BE2C (cell line): ENCODE results near the gene COL24A1.
"Not testable (repeated sequence)": the region's sequence is repeated elsewhere in the genome, so short reads cannot be mapped to it uniquely, and the experiment has no call there.

Experiments used
- DNase-seq: peaks from one replicate; pipeline ENCODE4 v3.0.0-alpha.2; 2020
- H3K27me3 ChIP-seq: fragments of 250-450 bp; sonication (Bioruptor Pico); 2 replicates; pipeline ENCODE4 v1.5.1; 2020; ENCODE audit warnings: mild to moderate bottlenecking
- H3K36me3 ChIP-seq: fragments of 250-450 bp; sonication (Bioruptor Pico); 2 replicates; pipeline ENCODE4 v1.5.1; 2020; ENCODE audit warnings: mild to moderate bottlenecking
- H3K4me1 ChIP-seq: fragments of 250-450 bp; sonication (Bioruptor Pico); 2 replicates; pipeline ENCODE4 v1.5.1; 2020
- H3K4me3 ChIP-seq: 2 replicates; pipeline ENCODE4 v1.5.1; 2011; ENCODE audit warnings: low read depth, low read length
- H3K9me3 ChIP-seq: fragments of 250-450 bp; sonication (Bioruptor Pico); 2 replicates; pipeline ENCODE4 v1.5.1; 2020
- TF ChIP-seq, protein P1 (sequence below): IDR thresholded peaks from 2 replicates; pipeline ENCODE4 v1.5.1; 2012; ENCODE audit warnings: mild to moderate bottlenecking, low read depth, low read length

Gene COL24A1

DNA sequence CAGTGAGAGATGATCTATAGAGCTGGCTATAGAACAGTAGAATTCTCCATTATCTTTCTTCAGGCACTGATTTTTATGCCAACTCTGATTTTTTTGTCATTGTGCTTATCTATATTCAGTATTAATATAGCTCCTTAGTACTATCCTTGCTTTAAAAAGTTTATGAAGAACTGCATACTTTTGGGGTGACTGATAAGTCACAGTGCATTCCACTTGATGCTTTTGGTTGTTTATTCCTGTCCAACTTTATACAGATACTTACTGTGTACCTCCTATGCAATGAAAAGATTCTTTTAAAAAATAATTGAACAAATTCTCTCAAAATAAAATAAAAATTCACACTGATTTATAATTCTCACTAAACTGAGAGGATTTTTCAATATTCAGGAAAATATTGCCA is 71.6 kb downstream of the COL24A1 start:
- DNase-seq, result no peak
- Histone ChIP-seq H3K36me3 (no peaks in the 10 kb centered on the region), H3K4me1 (no peaks in the 10 kb centered on the region), H3K4me3 (no peak overlapping the region), H3K27me3 (no peaks in the 10 kb centered on the region), H3K9me3 (no peaks in the 10 kb centered on the region)
- TF ChIP-seq, protein P1, sequence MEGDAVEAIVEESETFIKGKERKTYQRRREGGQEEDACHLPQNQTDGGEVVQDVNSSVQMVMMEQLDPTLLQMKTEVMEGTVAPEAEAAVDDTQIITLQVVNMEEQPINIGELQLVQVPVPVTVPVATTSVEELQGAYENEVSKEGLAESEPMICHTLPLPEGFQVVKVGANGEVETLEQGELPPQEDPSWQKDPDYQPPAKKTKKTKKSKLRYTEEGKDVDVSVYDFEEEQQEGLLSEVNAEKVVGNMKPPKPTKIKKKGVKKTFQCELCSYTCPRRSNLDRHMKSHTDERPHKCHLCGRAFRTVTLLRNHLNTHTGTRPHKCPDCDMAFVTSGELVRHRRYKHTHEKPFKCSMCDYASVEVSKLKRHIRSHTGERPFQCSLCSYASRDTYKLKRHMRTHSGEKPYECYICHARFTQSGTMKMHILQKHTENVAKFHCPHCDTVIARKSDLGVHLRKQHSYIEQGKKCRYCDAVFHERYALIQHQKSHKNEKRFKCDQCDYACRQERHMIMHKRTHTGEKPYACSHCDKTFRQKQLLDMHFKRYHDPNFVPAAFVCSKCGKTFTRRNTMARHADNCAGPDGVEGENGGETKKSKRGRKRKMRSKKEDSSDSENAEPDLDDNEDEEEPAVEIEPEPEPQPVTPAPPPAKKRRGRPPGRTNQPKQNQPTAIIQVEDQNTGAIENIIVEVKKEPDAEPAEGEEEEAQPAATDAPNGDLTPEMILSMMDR, result no peak

DNA sequence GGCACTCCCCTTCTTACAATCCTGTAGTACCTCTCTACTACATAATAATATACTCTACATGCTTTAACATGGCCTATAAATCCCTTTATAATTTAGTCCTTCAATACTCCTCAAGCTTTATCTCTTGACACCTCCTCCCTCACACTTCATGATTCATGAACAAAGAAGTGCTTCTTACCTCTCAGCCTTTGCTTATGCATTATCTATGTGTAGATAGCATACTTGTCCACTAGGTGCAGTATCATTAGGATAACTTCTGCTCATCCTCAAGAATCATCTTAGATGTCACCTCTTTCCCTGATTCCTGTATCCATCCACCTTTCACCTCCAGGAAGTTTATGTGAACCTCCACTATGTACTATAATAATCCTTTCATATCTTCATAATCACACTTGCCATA is 74.4 kb downstream of the COL24A1 start:
- TF ChIP-seq, protein P1, result peak; percentile 17; the same call in 1 of the 2 replicates
- no peaks in the 10 kb centered on the region for H3K27me3 ChIP-seq
- no peak for DNase-seq

DNA sequence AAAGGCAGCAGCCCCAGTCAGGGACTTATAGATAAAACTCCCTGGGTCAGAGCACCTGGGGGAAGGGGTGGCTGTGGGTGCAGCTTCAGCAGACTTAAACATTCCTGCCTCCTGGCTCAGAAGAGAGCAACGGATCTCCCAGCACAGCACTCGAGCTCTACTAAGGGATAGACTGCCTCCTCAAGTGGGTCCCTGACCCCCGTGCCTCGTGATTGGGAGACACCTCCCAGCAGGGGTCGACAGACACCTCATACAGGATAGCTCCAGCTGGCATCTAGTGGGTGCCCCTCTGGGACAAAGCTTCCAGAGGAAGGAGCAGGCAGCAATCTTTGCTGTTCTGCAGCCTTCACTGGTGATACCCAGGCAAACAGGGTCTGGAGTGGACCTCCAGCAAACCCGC is 84.1 kb downstream of the COL24A1 start:
- not testable (repeated sequence) for DNase-seq, H3K36me3 ChIP-seq, H3K9me3 ChIP-seq, H3K4me3 ChIP-seq, H3K27me3 ChIP-seq, H3K4me1 ChIP-seq

More for the DNA sequence above, 74.4 kb downstream of the COL24A1 start:
- no peaks in the 10 kb centered on the region for H3K9me3 ChIP-seq
- H3K36me3 ChIP-seq, result no peaks in the 10 kb centered on the region
- no peak overlapping the region for H3K4me3 ChIP-seq
- no peaks in the 10 kb centered on the region for H3K4me1 ChIP-seq

DNA sequence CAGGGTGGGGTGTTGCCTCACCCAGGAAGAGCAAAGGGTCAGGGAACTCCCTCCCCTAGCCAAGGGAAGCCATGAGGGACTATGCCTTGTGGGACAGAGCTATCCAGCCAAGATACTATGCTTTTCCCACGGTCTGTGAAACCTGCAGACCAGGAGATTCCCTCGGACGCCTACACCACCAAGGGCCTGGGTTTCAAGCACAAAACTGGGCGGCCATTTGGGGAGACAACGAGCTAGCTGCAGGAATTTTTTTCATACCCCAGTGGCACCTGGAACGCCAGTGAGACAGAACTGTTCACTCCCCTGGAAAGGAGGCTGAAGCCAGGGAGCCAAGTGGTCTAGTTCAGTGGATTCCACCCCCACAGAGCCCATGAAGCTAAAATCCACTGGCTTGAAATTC is 84.7 kb downstream of the COL24A1 start:
- H3K9me3 ChIP-seq, H3K4me3 ChIP-seq, DNase-seq, H3K4me1 ChIP-seq, H3K36me3 ChIP-seq, H3K27me3 ChIP-seq: not testable (repeated sequence)

DNA sequence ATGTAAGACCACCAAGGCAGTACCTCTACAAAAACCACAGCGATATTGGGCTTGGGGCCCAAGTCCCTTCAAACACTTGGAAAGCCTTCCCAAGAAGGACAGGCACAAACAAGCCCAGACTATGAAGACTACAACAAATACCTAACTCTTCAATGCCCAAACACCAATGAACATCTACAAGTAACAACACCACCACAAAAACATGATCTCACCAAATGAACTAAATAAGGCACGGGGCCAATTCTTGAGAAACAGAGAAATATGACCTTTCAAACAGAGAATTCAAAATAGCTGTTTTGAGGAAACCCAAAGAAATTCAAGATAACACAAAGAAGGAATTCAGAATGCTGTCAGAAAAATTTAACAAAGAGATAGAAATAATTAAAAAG is 86.8 kb downstream of the COL24A1 start:
- DNase-seq, result no peak
- H3K4me1 ChIP-seq, result no peaks in the 10 kb centered on the region
- H3K27me3 ChIP-seq, result no peaks in the 10 kb centered on the region
- no peak overlapping the region for H3K4me3 ChIP-seq
- no peaks in the 10 kb centered on the region for H3K36me3 ChIP-seq
- no peaks in the 10 kb centered on the region for H3K9me3 ChIP-seq
- TF ChIP-seq, protein P1, result no peak

DNA sequence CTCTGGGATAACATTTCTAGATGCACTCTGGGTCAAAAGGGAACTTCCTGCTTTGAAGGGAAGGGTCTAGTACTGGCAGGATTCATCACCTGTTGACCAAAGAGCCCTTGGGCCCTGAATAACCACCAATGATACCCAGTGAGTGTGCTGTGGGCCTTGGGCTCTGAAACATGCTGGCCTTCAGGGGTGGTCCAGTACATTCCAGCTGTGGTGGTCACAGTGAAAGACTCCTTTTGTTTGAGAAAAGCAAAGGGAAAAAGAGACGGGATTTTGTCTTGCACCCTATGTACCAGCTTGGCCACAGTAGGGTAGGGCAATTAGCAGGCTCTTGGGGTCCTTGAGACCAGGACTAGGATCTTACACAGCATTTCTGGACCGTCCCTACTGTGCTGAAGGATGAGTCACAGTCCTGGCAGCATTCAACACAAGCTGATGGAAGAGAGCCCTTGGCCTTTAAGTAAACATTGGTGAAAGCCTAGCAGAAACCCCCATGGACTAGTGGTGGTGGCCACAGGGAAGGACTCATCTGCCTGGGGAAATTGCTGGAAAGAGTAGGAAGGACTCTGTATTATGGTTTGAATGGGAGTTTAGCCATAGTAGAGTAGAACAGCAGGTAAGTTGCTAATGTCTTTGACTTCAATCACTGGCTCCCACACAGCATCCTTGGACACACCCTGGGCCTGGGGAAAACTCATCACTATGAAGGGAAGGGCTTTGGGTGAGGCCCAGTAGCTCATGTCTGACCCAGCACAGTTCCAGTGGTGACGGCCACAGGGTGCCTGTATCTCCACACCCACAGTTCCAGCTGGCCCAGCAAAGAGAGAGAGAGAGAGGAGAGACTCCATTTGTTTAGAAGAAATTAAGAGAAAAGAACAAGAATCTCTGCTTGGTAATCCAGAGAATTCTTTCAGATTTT is 87.5 kb downstream of the COL24A1 start:
- no peaks in the 10 kb centered on the region for H3K27me3 ChIP-seq
- no peaks in the 10 kb centered on the region for H3K36me3 ChIP-seq
- H3K4me1 ChIP-seq, result no peaks in the 10 kb centered on the region
- H3K4me3 ChIP-seq, result no peak overlapping the region
- no peak for DNase-seq
- TF ChIP-seq, protein P1, result no peak
- H3K9me3 ChIP-seq, result no peaks in the 10 kb centered on the region

DNA sequence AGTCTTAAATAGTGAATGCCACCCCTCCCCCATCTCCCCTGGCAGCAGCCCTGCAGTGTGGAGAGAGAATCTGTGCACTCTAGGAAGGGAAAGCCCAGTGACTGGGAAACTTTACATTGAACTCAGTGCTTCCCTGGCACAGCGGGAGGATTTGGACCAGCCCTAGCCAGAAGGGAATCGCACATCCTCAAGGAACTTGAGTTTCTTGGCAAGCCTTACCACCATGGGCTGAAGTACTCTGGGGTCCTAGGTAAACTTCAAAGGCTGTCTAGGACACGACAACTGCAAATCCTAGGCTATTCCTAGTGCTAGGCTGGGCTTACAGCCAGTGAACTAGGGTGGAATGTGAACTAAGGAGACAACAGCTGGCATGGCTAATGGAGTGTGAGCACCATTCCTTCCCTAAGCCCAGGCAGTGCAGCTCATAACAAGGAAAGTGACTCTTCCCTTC is 88.3 kb downstream of the COL24A1 start:
- Histone ChIP-seq H3K27me3 (no peaks in the 10 kb centered on the region), H3K36me3 (no peaks in the 10 kb centered on the region), H3K4me1 (no peaks in the 10 kb centered on the region), H3K4me3 (no peak overlapping the region), H3K9me3 (no peaks in the 10 kb centered on the region)
- TF ChIP-seq, protein P1, result no peak
- DNase-seq, result no peak
